NOMO-1 treated with dmso at 0.1 percent for 144 hours (cell line): ENCODE measurements around the gene SLC25A45.

ENCODE experiments used
- DNase-seq: peaks from one replicate; lab custom pipeline; 2025; ENCODE audit not compliant: unreplicated experiment; lab: John Stamatoyannopoulos, UW

Gene SLC25A45

GRCh38 chr11:65382033-65382803, at the start of gene SLC25A45:
Gene SLC25A45 (minus strand): TSS chr11:65382646. CDS start chr11:65381951, 695 bp downstream.
- peak; percentile 84 for DNase-seq

GRCh38 chr11:65431451-65432099, 49.1 kb upstream of the SLC25A45 start:
- no peak for DNase-seq

- no peak for DNase-seq
These were observed 48.2 kb upstream of the SLC25A45 start for GRCh38 chr11:65430406-65431217.

GRCh38 chr11:65429724-65430405, 47.4 kb upstream of the SLC25A45 start:
- DNase-seq: no peak

- no peak for DNase-seq
These were observed 46.7 kb upstream of the SLC25A45 start for GRCh38 chr11:65429068-65429681.

- DNase-seq: no peak
These were observed 46.2 kb upstream of the SLC25A45 start for GRCh38 chr11:65428578-65429067.

GRCh38 chr11:65427691-65428577, 45.5 kb upstream of the SLC25A45 start:
- no peak for DNase-seq

GRCh38 chr11:65426839-65427690, 44.6 kb upstream of the SLC25A45 start:
- no peak for DNase-seq

- peak; percentile 90 for DNase-seq
These were observed 43.8 kb upstream of the SLC25A45 start for GRCh38 chr11:65425971-65426838.

GRCh38 chr11:65425105-65425970, 42.9 kb upstream of the SLC25A45 start:
- peak; percentile 74 for DNase-seq

GRCh38 chr11:65424205-65425104, 42.0 kb upstream of the SLC25A45 start:
- no peak for DNase-seq

- no peak for DNase-seq
These were observed 41.2 kb upstream of the SLC25A45 start for GRCh38 chr11:65423516-65424204.

- DNase-seq: peak; percentile 86
These were observed 40.4 kb upstream of the SLC25A45 start, which contains the start of gene NEAT1 for GRCh38 chr11:65422633-65423515. Gene NEAT1 (plus strand): TSS chr11:65422798.
